ENCODE measurements around the gene CYP26B1. TPM values are rescaled to one million over a fixed set of nuclear protein-coding genes. Genes with fewer than 3 reads are reported as not detected.

The CYP26B1 gene
- total and polyA plus RNA-seq, 2 of the 8 experiments (the other 6 are each of a cell fraction or from before 2014, with no cell fraction given): 0.06 to 0.69 TPM

DNA sequence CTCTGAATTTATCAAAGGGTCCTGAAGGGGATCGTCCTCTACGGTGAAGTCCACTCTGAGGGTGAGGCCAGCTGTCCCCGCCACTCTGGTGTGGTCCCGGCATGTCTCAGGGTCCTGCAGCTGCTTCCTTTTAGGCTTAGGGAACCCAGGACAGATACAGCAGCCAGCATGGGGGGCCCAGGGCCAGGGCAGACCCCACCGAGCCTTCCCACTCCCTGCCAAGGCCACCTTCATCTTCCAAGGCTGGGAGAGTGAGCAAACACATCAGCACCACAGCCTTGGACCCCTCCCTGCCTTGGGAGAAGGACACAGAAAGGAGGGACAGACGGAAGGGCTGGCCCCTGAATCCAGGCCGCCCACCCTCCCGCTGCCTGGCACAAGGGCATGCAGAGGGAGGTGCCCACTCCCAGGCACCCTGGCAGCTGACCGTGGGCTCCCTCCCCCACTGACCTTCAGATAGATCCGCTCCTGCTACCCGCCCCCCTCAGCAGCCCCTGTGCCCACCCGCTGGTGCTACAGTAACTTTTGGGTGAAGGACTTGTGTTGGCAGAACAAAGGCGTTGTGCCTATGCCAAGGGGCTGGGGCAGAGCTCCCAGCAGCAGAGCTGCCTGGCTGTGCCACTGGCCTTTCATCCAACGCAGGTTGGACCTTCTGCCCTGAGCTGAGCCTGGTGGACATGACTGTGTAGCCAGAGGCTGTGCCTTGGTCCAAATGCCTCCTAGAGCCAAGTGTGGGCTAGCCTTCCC lies 7.6 kb downstream of the CYP26B1 start:
- no peaks in the 10 kb centered on the region; a peak in 1 of 4 replicates for H3K9me3 ChIP-seq (ENCODE audit: insufficient read depth in 2 of 2, low read depth in 1 of 2, low read length in 1 of 2)
- H3K36me3 ChIP-seq (ENCODE audit: control insufficient read depth in 2 of 4, insufficient read depth in 4 of 4, low read length in 3 of 4): no peaks in the 10 kb centered on the region
- H3K4me1 ChIP-seq (replicated peaks in 1 of 4; ENCODE audit: control insufficient read depth in 3 of 4, insufficient read depth in 4 of 4, low read length in 3 of 4): peaks cover 0 to 25% (median 20%) of the 10 kb centered on the region in 4 experiments; a peak in 6 of 7 replicates
- H3K79me1 ChIP-seq (ENCODE audit: low read depth, low read length): no peaks in the 10 kb centered on the region
- no peak overlapping the region for H3K4ac ChIP-seq (replicated peaks; ENCODE audit: insufficient read length, low read depth, low read length)
- DNase-seq (ENCODE audit: low read depth in 1 of 2, low spot score in 2 of 2) (no peak), FAIRE-seq (no peak)
- no peak overlapping the region for H2BK5ac ChIP-seq (ENCODE audit: low read depth, low read length)
- no peak overlapping the region; the same call in 1 of the 2 replicates for H4K8ac ChIP-seq (ENCODE audit: extremely low read depth, insufficient read depth, low read length)
- WGBS, 2 experiments (ENCODE audit: extremely low coverage in 1 of 2, insufficient coverage in 1 of 2, insufficient read length in 1 of 2, insufficient replicate concordance in 2 of 2, low coverage in 1 of 2, low lambda C conversion rate in 2 of 2, missing lambda C conversion rate in 1 of 2): 84% methylated on average over 12 of the region's 14 CpGs; no CpG with 5 or more reads in 1 of the 2 experiments
- H3K23me2 ChIP-seq (ENCODE audit: low read depth, low read length): peaks cover 8% of the 10 kb centered on the region; the same call in 1 of the 2 replicates
- no peak overlapping the region for H2BK20ac ChIP-seq (ENCODE audit: low read length)
- no peak overlapping the region for H3K4me2 ChIP-seq (ENCODE audit: insufficient read depth in 1 of 2, low read depth in 2 of 2, low read length in 2 of 2)
- CTCF ChIA-PET (ENCODE audit: partially characterized antibody): interaction anchor here (0.5 to 9.5 kb wide), 6 partner anchors 10 to 1038 kb away, joined by 3 to 70 read pairs (median 5); no protein-coding TSS in a partner anchor
- no peak overlapping the region for H3K9ac ChIP-seq (replicated peaks in 1 of 4; ENCODE audit: extremely low read depth in 1 of 4, low read depth in 3 of 4, low read length in 3 of 4)
- H3K23ac ChIP-seq (ENCODE audit: insufficient read length): no peak overlapping the region
- H4K91ac ChIP-seq (replicated peaks; ENCODE audit: insufficient read length, low read length): no peak overlapping the region
- 0 out of 2 replicates have a peak overlapping the region, but pooled peaks have one; percentile 61 for H2BK15ac ChIP-seq (ENCODE audit: low read length)
- H2BK120ac ChIP-seq (replicated peaks; ENCODE audit: low read depth, low read length): no peak overlapping the region
- no peak overlapping the region for H3K56ac ChIP-seq (replicated peaks; ENCODE audit: insufficient read length, low read depth, low read length)
- no peak overlapping the region for H3K18ac ChIP-seq (ENCODE audit: extremely low read depth, low read length)
- peaks cover 3 to 4% of the 10 kb centered on the region in 2 experiments for H4K20me1 ChIP-seq (replicated peaks in 1 of 2; ENCODE audit: control insufficient read depth in 1 of 2, insufficient read depth in 2 of 2, low read length in 2 of 2)
- POLR2A ChIA-PET (ENCODE audit: partially characterized antibody): no interaction called here
- no peak overlapping the region for H2AFZ ChIP-seq (ENCODE audit: low read length)
- H2AK5ac ChIP-seq (ENCODE audit: low read depth, low read length): 0 out of 2 replicates have a peak overlapping the region, but pooled peaks have one; percentile 1
- no peak overlapping the region for H3K14ac ChIP-seq (ENCODE audit: insufficient read length)
- H4K5ac ChIP-seq (ENCODE audit: insufficient read length, low read depth, low read length): no peak overlapping the region
- no peak overlapping the region for H2BK12ac ChIP-seq (ENCODE audit: low read depth, low read length)
- no peaks in the 10 kb centered on the region for H3K79me2 ChIP-seq (ENCODE audit: control insufficient read depth in 1 of 2, insufficient read depth in 2 of 2, low read length in 2 of 2)
- H3K27me3 ChIP-seq (replicated peaks in 1 of 4; ENCODE audit: control insufficient read depth in 3 of 4, extremely low read depth in 1 of 4, insufficient read depth in 3 of 4, low read length in 3 of 4): peaks cover 30 to 54% (median 49%) of the 10 kb centered on the region in 4 experiments
- no peak overlapping the region for H3K4me3 ChIP-seq (ENCODE audit: extremely low read depth in 1 of 4, insufficient read depth in 2 of 4, low read depth in 3 of 4, low read length in 4 of 4)
- no peak overlapping the region for H3K27ac ChIP-seq (ENCODE audit: low read depth, low read length)
- TF ChIP-seq SP1 (IDR thresholded peaks at IDR 0.05; ENCODE audit: low read depth, low read length) (no peak), RBBP5 (IDR thresholded peaks at IDR 0.05; ENCODE audit: borderline replicate concordance, low read depth, low read length) (no peak), TBP (IDR thresholded peaks at IDR 0.05; ENCODE audit: low read depth, low read length) (no peak), KDM1A (IDR thresholded peaks at IDR 0.05; ENCODE audit: borderline replicate concordance, low read length) (no peak), EP300 (IDR thresholded peaks at IDR 0.05; ENCODE audit: borderline replicate concordance in 1 of 2, low read depth in 2 of 2, low read length in 2 of 2) (no peak), KDM5A (IDR thresholded peaks at IDR 0.05; ENCODE audit: low read length) (no peak), RAD21 (IDR thresholded peaks at IDR 0.05 in 1 of 2, conservative IDR thresholded peaks at IDR 0.05 in 1 of 2; ENCODE audit: low read depth in 2 of 2, low read length in 2 of 2) (no peak)
- TF ChIP-seq, protein P1, sequence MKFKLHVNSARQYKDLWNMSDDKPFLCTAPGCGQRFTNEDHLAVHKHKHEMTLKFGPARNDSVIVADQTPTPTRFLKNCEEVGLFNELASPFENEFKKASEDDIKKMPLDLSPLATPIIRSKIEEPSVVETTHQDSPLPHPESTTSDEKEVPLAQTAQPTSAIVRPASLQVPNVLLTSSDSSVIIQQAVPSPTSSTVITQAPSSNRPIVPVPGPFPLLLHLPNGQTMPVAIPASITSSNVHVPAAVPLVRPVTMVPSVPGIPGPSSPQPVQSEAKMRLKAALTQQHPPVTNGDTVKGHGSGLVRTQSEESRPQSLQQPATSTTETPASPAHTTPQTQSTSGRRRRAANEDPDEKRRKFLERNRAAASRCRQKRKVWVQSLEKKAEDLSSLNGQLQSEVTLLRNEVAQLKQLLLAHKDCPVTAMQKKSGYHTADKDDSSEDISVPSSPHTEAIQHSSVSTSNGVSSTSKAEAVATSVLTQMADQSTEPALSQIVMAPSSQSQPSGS (IDR thresholded peaks at IDR 0.05; ENCODE audit: low read length): no peak
- TF ChIP-seq, protein P2, sequence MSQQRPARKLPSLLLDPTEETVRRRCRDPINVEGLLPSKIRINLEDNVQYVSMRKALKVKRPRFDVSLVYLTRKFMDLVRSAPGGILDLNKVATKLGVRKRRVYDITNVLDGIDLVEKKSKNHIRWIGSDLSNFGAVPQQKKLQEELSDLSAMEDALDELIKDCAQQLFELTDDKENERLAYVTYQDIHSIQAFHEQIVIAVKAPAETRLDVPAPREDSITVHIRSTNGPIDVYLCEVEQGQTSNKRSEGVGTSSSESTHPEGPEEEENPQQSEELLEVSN (IDR thresholded peaks at IDR 0.05): no peak

Measured in H1 (cell line).